ENCODE results near the gene NLRX1.

- TF ChIP-seq EZH2 (IDR thresholded peaks at IDR 0.05; ENCODE audit: borderline replicate concordance, low read length) (no peak), CTCF (IDR thresholded peaks at IDR 0.05; ENCODE audit: low read length) (no peak)
These were observed 10.1 kb upstream of the NLRX1 start for GRCh38 chr11:119158467-119158866.
